HL-60 (cell line): ENCODE data around the gene ZNF827.

Experiments
- DNase-seq, 2 experiments: peaks; one replicate each; pipeline ENCODE4 v3.0.0-alpha.2; 2010 to 2020; ENCODE audit warnings: low read depth in 1 of 2, low spot score in 1 of 2
- H3K27ac ChIP-seq: fragments of 250-450 bp; sonication (Bioruptor Pico); replicated peaks from 2 replicates; pipeline ENCODE4 v1.5.1; 2020; ENCODE audit warnings: mild to moderate bottlenecking, moderate library complexity
- H3K27me3 ChIP-seq: fragments of 250-450 bp; sonication (Bioruptor Pico); 2 replicates; pipeline ENCODE4 v1.5.1; 2021; ENCODE audit warnings: mild to moderate bottlenecking, moderate library complexity; ENCODE audit not compliant: insufficient read depth, poor library complexity, severe bottlenecking
- H3K4me3 ChIP-seq: replicated peaks from 2 replicates; pipeline ENCODE4 v1.5.1; 2011; ENCODE audit warnings: mild to moderate bottlenecking, control low read depth, low read length; ENCODE audit not compliant: insufficient read depth
- CTCF ChIP-seq: IDR thresholded peaks from one replicate; pipeline ENCODE4 v1.5.1; 2011; ENCODE audit warnings: low read length, control low read depth, inconsistent platforms; ENCODE audit not compliant: insufficient read depth
- GABPA ChIP-seq: IDR thresholded peaks from 2 replicates; pipeline ENCODE4 v1.6.1; 2012; ENCODE audit warnings: low read depth
- POLR2AphosphoS5 ChIP-seq: IDR thresholded peaks from 2 replicates; pipeline ENCODE4 v1.6.1; 2012; ENCODE audit warnings: low read depth
- REST ChIP-seq: IDR thresholded peaks from 2 replicates; pipeline ENCODE4 v1.6.1; 2012; ENCODE audit warnings: low read depth; ENCODE audit not compliant: insufficient replicate concordance
- SPI1 ChIP-seq: IDR thresholded peaks from 2 replicates; pipeline ENCODE4 v1.6.1; 2012; ENCODE audit warnings: low read depth, mild to moderate bottlenecking, borderline replicate concordance

The ZNF827 gene

GRCh38 chr4:145770124-145770523, 168.5 kb downstream of the ZNF827 start:
- no peak for TF ChIP-seq SPI1
- no peak for TF ChIP-seq REST
- no peak for TF ChIP-seq POLR2AphosphoS5
- TF ChIP-seq CTCF = no peak
- no peaks in the 10 kb centered on the region for H3K27me3 ChIP-seq
- H3K4me3 ChIP-seq = no peak overlapping the region
- H3K27ac ChIP-seq = no peak overlapping the region
- DNase-seq = no peak

GRCh38 chr4:145769450-145770037, 169.1 kb downstream of the ZNF827 start:
- Histone ChIP-seq H3K27me3 (no peaks in the 10 kb centered on the region), H3K4me3 (no peak overlapping the region), H3K27ac (no peak overlapping the region)
- TF ChIP-seq CTCF (no peak), REST (no peak), SPI1 (no peak), POLR2AphosphoS5 (no peak), GABPA (no peak)
- DNase-seq = no peak

GRCh38 chr4:145766273-145766672, 172.3 kb downstream of the ZNF827 start:
- no peak overlapping the region for H3K4me3 ChIP-seq
- no peak overlapping the region for H3K27ac ChIP-seq
- TF ChIP-seq POLR2AphosphoS5 (no peak), CTCF (no peak), REST (no peak), GABPA (no peak), SPI1 (no peak)
- DNase-seq = no peak
- H3K27me3 ChIP-seq = no peaks in the 10 kb centered on the region
